SKM-1 treated with dmso at 0.1 percent for 144 hours (cell line): Measurements from ENCODE around the gene COMMD6.

Experiments
- DNase-seq: peaks from one replicate; lab custom pipeline; 2025; ENCODE audit not compliant: unreplicated experiment; lab: John Stamatoyannopoulos, UW

Gene COMMD6

DNA sequence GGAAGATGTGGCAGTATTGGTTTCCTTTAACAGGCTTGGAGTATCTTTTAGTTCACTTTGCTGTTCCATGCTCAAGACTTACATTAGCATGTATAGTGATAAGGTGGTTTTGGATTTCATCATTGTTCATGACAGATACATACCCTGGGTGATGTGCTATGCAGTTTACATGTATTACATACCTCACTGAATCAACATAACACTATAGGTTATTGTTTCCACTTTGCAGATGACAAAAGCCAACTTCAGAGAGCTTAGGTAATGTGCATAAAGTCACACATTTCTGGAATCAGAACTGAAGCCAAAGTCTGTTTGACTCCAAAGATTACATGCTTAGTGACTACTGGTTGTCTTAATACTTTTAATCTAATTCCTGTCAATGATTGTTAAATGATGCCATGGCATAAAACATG is 7.1 kb downstream of the COMMD6 start:
- no peak for DNase-seq

DNA sequence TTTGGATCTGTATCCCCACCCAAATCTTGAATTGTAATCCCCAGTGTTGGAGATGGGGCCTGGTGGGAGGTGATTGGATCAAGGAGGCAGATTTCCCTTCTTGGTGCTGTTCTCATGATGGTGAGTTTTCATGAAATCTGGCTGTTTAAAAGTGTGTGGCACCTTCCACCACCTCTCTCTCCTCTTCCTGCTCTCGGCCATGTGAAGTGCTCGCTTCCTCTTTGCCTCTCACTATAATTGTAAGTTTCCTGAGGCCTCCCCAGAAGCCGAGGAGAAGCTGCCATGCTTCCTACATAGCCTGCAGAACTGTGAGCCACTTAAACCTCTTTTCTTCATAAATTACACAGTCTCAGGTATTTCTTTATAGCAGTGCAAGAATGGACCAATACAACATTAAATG is 15.7 kb downstream of the COMMD6 start:
- no peak for DNase-seq

DNA sequence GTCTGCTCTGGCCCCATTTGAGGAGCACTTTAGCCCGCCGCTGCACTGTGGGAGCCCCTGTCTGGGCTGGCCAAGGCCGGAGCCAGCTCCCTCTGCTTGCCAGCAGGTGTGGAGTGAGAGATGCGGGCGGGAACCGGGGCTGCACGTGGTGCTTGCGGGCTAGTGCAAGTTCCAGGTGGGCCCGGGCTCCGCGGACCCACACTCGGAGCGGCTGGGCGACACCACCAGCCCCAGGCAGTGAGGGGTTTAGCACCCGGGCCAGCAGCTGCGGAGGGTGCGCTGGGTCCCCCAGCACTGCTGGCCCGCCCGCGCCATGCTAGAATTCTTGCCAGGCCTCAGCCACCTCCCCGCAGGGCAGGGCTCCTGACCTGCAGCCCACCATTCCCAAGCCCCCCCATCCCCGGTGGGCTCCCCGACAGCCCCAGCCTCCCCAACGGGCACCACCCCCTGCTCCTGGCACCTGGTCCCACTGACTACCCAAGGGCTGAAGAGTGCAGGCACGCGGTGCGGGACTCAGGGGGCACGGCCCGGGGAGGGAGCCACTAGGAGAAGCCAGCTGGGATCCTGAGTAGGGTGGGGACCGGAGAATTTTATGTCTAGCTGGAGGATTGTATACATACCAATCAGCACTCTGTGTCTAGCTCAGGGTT is 19.1 kb downstream of the COMMD6 start:
- DNase-seq: no peak

- DNase-seq: no peak
Observed at GRCh38 chr13:75514080-75514995, 23.3 kb downstream of the COMMD6 start.

- DNase-seq: no peak
Observed at GRCh38 chr13:75513271-75513670, 24.4 kb downstream of the COMMD6 start.

DNA sequence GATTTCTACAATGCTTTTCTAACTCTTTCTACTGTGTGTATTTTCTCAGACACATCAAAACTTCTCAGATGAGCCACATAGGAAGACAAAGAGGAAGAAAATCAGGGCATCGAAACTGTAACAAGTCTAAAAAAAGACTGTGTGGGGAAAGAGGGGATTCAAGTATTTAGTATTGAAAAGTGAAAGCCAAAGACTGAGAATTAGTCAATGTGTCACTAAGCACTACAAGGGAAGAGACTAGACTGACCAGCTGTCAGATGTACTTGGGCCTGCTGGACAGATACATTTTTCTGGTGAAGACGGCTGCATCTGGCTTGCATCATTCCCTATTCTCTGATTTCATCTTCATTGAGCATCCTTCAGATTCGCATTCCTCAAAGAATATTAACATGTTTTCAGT is 25.4 kb downstream of the COMMD6 start:
- DNase-seq: no peak

DNA sequence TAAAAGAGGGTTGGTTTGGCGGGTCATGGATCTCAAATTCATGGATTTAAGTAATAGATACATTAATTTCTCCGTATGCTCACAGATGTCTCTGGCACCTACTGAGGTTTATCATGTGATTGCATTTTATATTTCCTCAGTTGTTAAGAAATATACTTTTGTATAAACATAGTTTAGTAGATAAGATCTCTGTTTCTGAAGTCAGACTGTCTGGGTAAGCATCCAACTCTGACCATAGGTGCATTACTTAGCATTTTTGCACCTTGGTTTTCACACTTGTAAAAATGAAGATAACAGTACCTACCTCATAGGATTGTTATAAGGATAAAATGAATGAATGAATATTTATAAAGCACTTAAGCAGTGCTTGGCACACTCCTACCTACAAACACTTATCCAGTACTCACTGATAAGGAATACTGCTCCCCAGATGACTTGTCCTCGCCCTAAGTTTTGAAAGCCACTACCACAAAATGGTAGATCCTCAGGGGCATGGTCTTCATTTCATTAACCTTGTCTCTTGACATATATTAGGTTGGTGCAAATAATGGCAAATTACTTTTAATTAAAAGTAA is 26.5 kb downstream of the COMMD6 start:
- no peak for DNase-seq

GRCh38 chr13:75508002-75508548 is 29.6 kb downstream of the COMMD6 start:
- no peak for DNase-seq

DNA sequence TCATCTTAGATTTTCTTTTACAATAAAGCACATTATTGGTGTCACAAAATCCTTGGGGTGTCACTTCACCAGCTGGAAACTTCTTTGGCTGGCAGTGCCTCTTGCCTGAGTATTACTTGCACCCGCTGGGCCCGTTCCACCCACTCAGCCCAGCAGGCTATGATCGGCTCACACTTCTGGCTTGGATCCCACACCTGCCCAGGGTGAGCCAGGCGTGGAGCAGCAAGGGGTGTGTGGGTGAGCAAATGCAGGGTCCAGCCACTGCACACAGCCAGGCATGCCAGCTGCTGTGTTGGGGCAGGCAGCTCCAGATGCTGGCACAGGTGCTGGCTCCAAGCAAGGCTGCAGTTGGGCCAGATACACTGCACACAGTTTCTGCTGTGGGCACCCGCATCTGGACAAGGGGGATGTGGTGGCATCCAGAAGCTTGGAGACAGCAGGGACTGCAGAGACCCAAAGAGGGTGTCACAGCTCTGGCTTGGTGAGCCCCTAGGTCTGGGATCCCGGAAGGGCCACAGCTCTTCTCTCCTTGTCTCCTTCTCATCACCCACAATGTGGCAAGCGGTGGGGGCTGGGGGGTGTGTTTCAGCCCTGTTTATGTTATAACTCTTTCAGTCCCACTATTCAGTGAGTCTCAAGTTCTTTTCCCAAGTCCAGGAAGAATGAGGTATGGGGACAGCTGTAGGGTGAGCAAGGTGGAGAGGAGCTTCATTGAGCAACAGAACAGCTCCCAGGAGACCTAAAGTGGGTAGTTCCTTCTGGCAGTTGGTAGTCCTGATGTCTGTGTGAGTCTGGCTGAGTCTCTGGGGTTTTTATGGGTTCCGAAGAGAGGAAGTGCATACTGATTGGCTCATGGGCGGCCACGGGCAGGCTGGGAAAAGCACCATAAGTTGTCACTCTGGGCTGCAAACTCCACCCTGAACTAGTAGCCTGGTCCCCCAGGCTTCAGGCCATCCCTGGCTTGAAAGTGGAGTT is 30.3 kb downstream of the COMMD6 start:
- peak; percentile 43 for DNase-seq

GRCh38 chr13:75506018-75506417 is 31.6 kb downstream of the COMMD6 start:
- DNase-seq: no peak

DNA sequence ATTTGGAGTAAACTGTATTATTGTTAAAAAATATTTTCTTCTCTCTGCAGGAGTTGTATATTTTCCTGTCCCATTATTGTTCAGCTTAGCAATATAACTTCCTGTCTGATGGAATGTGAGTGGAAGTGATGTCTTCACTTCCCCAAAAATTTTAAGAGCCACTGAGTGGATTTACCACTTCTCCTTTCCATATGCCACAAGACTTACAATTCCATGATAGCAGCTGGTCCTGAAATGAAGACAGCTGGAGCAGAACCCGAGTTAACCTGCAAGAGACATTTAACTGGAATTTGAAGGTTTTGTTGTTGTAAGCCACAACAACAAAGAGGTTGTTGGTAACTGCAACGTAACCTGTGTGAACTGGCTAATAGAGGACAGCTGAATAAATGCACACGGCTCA is 32.3 kb downstream of the COMMD6 start:
- peak; percentile 86 for DNase-seq

DNA sequence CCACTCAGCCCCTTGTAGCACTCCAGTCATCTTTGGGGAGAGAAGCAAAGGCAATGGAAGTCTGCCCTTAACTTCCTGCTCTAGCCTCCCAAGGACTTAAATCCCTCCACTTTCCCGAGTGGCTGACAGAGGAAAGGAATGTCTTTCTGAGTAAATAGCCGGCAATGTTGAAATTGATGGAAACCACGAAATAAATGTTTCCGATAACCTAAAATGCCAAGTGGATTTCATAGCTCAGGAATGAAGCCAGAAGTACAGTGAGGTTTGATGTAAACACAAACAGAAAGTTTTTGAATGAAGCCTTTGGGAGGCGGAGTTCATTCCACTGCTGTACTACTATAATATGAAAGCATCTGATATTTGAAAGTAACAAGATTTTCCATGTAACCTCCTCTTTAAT is 41.7 kb downstream of the COMMD6 start:
- no peak for DNase-seq

GRCh38 chr13:75494491-75494890 is 43.1 kb downstream of the COMMD6 start:
- DNase-seq: no peak

DNA sequence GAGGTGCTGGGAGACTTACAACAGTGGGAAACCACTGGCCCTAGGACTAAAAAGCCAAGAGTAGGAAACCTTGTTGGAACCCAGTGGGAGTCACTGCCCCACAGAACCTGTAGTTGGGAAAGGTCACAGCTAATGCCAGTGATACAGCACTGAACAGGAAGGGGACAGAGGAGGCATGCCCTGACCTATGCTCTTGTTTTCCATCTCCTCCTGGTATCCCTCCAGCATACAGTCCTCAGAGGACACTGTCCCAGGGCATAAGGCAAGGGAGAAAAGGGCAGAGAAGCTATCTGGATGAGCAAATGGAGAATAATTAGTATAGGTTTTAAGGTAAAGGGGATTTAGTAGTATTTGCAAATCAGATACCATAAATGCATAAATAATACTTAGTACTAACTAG is 44.5 kb downstream of the COMMD6 start:
- DNase-seq: no peak

DNA sequence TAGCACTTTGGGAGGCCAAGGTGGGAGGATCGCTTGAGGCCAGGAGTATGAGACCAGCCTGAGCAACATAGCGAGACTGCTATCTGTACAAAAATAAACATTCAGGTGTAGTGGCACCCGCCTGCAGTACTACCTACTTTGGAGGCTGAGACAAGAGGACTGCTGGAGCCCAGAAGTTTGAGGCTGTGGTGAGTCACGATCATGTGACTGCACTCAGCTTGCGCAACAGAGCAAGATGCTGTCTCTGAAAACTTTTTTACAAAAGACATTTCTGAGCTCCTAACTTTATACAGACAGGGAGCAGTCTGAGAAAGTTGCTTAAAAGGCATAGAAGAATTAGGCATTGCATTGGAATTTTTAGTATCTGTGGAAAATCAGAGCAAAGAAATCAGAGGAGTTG is 45.3 kb downstream of the COMMD6 start:
- no peak for DNase-seq

- DNase-seq: no peak
Observed at GRCh38 chr13:75491376-75491775, 46.3 kb downstream of the COMMD6 start.

GRCh38 chr13:75489502-75490263 is 48.0 kb downstream of the COMMD6 start:
- DNase-seq: no peak

DNA sequence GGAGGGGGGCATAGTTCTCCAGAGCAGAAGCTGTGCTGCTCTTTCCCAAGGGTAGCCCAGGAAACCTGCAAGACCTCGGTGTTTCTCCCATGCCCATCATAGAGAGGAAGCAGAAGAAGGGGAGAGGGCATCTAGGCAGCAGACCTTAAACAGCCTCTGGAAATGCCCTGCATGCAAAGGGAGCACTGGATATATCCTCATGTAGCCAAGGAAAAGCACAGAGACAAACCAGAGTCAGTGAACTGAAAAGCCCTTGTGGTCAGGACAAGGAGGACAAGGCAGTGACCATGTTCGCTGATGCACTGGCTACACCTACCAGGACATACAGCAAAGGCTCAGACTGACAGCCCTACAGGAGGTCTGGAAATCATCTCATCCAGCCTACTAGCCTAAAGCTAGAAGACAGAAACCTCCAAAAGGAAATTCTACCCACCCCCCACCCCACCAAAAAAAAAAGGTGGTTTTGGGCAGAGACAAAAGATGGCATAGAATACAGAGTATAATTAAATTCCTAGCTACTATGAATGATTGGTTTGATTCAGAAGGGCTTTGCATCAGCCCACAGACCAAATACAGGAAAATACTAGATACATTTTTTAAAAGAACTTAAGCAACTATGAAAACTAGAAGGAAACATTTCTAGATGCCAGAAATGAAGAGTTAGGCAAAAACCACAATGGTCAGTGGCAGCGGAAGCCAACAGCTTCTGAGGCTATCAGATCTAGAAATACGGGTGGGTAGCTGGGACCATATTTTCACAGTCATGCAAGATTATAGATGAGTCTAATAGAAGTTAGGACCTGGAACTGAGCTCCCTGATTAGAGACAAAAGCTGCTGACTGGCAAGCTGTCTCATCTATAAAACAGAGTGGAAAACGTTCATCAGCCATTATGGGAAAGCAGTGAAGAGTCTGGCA is 51.2 kb downstream of the COMMD6 start:
- no peak for DNase-seq
